ENCODE measurements around the gene BRINP2.
"Not testable (repeated sequence)": the region's sequence is repeated elsewhere in the genome, so short reads cannot be mapped to it uniquely, and the experiment has no call there.

BRINP2 gene

DNA sequence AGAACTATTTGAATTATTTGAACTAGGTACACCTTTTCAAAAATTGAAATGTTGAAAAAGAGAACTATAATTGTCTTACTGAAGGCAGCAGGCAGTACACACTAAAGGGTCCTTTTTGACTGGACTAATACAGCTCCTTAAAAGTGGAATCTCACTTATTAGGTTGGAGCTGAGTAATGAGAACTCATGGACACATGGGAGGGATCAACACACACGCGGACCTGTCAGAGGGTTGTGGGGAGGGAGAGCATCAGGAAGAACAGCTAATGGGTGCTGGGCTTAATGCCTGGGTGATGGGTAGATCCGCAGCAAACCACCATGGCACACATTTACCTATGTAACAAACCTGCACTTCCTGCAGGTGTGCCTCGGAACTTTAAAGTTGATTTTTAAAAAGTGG lies 145.0 kb downstream of the BRINP2 start:
- no peak for DNase-seq (ENCODE audit: low spot score)

DNA sequence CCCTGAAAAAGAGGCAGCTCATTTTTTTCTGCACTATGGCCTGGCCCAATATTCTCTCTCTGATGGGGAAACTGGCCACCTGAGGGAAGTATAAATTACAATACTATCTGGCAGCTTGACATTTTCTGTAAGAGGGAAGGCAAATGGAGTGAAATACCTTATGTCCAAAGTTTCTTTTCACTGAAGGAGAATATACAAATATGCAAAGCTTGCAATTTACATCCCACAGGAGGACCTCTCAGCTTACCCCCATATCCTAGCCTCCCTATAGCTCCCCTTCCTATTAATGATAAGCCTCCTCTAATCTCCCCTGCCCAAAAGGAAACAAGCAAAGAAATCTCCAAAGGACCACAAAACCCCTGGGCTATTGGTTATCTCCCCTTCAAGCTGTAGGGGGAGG lies 150.7 kb downstream of the BRINP2 start:
- not testable (repeated sequence) for DNase-seq (ENCODE audit: low spot score)

DNA sequence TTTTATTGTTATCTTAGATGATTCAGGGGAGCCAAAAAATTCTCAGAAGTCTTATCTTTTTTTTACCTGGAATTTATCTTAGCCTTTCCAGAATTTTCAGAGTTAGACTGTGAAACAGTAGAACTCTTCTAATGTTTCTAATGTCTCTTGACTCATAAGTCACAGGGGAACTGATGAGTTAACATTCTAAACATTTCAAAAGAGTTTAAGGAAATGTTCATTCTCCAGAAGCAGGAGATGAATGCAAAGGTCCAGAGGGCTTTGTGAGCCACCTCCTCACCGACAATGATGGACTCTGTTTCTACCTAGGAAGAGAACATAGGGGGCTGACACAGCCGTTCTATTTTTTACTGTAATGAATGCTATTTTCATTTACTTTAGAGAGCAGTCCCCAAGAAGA lies 157.5 kb downstream of the BRINP2 start:
- DNase-seq (ENCODE audit: low spot score) = no peak

DNA sequence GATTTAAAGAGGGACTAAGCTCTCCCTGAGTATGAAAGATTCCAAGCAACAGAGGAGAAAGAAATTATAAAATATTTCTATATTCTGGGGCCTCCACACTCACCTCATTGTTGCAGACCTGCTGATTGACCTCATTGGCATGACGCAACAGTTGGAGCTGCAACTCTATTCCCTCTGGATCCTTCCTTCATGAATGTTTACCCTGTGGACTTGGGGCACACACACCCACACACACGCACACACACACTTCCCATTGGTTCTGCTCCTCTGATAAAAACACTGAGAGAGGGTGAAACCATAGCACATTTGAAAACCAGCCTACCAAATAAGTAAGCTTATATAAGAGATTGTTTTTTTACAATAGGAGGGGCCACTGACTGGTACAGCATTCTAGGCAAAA lies 159.1 kb downstream of the BRINP2 start:
- DNase-seq (ENCODE audit: low spot score) = no peak
